ENCODE data around the gene HCRTR1. TPM values are rescaled to one million over a fixed set of nuclear protein-coding genes. Genes with fewer than 3 reads are reported as not detected.
A peak's percentile ranks its signal among the peaks of the same experiment; 100 is the strongest.

The HCRTR1 gene
- total RNA-seq, 2 donors from 2014 or later = not detected

- ATAC-seq (no peak), DNase-seq (no peak)
- H3K4me3 Mint-ChIP-seq = no peak overlapping the region
- no peaks in the 10 kb centered on the region for H3K36me3 Mint-ChIP-seq (ENCODE audit: low read depth)
- peaks cover 11% of the 10 kb centered on the region for H3K27me3 Mint-ChIP-seq
- no peak overlapping the region for H3K27ac Mint-ChIP-seq
- H3K9me3 ChIP-seq (ENCODE audit: control insufficient read depth, low read length, poor library complexity, severe bottlenecking) = no peaks in the 10 kb centered on the region
- no peaks in the 10 kb centered on the region for H3K4me1 Mint-ChIP-seq
Measured at GRCh38 chr1:31598980-31599379, 18.5 kb upstream of the HCRTR1 start.

- H3K9me3 ChIP-seq (ENCODE audit: control insufficient read depth, low read length, poor library complexity, severe bottlenecking) = no peaks in the 10 kb centered on the region
- DNase-seq = no peak
- H3K27ac Mint-ChIP-seq = no peak overlapping the region
- no peak for ATAC-seq
- no peaks in the 10 kb centered on the region for H3K36me3 Mint-ChIP-seq (ENCODE audit: low read depth)
- H3K4me3 Mint-ChIP-seq = no peak overlapping the region
- no peaks in the 10 kb centered on the region for H3K4me1 Mint-ChIP-seq
- peaks cover 9% of the 10 kb centered on the region for H3K27me3 Mint-ChIP-seq
Measured at GRCh38 chr1:31600641-31601040, 16.8 kb upstream of the HCRTR1 start.

GRCh38 chr1:31602081-31602480 is 15.4 kb upstream of the HCRTR1 start:
- H3K9me3 ChIP-seq (ENCODE audit: control insufficient read depth, low read length, poor library complexity, severe bottlenecking) = no peaks in the 10 kb centered on the region
- H3K36me3 Mint-ChIP-seq (ENCODE audit: low read depth) = no peaks in the 10 kb centered on the region
- no peak overlapping the region for H3K4me3 Mint-ChIP-seq
- DNase-seq (no peak), ATAC-seq (no peak)
- peaks cover 9% of the 10 kb centered on the region for H3K27me3 Mint-ChIP-seq
- H3K4me1 Mint-ChIP-seq = no peaks in the 10 kb centered on the region
- H3K27ac Mint-ChIP-seq = no peak overlapping the region

GRCh38 chr1:31605908-31606427 is 11.5 kb upstream of the HCRTR1 start:
- no peaks in the 10 kb centered on the region for H3K4me1 Mint-ChIP-seq
- ATAC-seq (peak; percentile 49), DNase-seq (no peak)
- no peak overlapping the region for H3K27ac Mint-ChIP-seq
- H3K4me3 Mint-ChIP-seq = no peak overlapping the region
- H3K36me3 Mint-ChIP-seq (ENCODE audit: low read depth) = peaks cover 3% of the 10 kb centered on the region
- peaks cover 28% of the 10 kb centered on the region for H3K27me3 Mint-ChIP-seq
- H3K9me3 ChIP-seq (ENCODE audit: control insufficient read depth, low read length, poor library complexity, severe bottlenecking) = no peaks in the 10 kb centered on the region

GRCh38 chr1:31607360-31607759 is 10.1 kb upstream of the HCRTR1 start:
- H3K27me3 Mint-ChIP-seq = peaks cover 28% of the 10 kb centered on the region
- no peaks in the 10 kb centered on the region for H3K9me3 ChIP-seq (ENCODE audit: control insufficient read depth, low read length, poor library complexity, severe bottlenecking)
- no peaks in the 10 kb centered on the region for H3K4me1 Mint-ChIP-seq
- H3K36me3 Mint-ChIP-seq (ENCODE audit: low read depth) = peaks cover 3% of the 10 kb centered on the region
- H3K27ac Mint-ChIP-seq = peak overlapping the region; percentile 32
- no peak for ATAC-seq
- DNase-seq = no peak
- no peak overlapping the region for H3K4me3 Mint-ChIP-seq

- no peak overlapping the region for H3K4me3 Mint-ChIP-seq
- no peak overlapping the region for H3K27ac Mint-ChIP-seq
- peaks cover 3% of the 10 kb centered on the region for H3K36me3 Mint-ChIP-seq (ENCODE audit: low read depth)
- H3K9me3 ChIP-seq (ENCODE audit: control insufficient read depth, low read length, poor library complexity, severe bottlenecking) = no peaks in the 10 kb centered on the region
- no peaks in the 10 kb centered on the region for H3K4me1 Mint-ChIP-seq
- DNase-seq (no peak), ATAC-seq (no peak)
- H3K27me3 Mint-ChIP-seq = peaks cover 28% of the 10 kb centered on the region
Measured at GRCh38 chr1:31609514-31610118, 7.9 kb upstream of the HCRTR1 start.

- peaks cover 9% of the 10 kb centered on the region for H3K36me3 Mint-ChIP-seq (ENCODE audit: low read depth)
- DNase-seq (no peak), ATAC-seq (no peak)
- peaks cover 33% of the 10 kb centered on the region for H3K27me3 Mint-ChIP-seq
- H3K27ac Mint-ChIP-seq = no peak overlapping the region
- H3K4me1 Mint-ChIP-seq = peaks cover 7% of the 10 kb centered on the region
- H3K9me3 ChIP-seq (ENCODE audit: control insufficient read depth, low read length, poor library complexity, severe bottlenecking) = no peaks in the 10 kb centered on the region
- no peak overlapping the region for H3K4me3 Mint-ChIP-seq
Measured at GRCh38 chr1:31614414-31615005, 3.0 kb upstream of the HCRTR1 start.

GRCh38 chr1:31615414-31615813 is 2.1 kb upstream of the HCRTR1 start:
- H3K9me3 ChIP-seq (ENCODE audit: control insufficient read depth, low read length, poor library complexity, severe bottlenecking) = no peaks in the 10 kb centered on the region
- Mint-ChIP-seq H3K27ac (no peak overlapping the region), H3K4me1 (peaks cover 7% of the 10 kb centered on the region), H3K27me3 (peaks cover 39% of the 10 kb centered on the region), H3K4me3 (no peak overlapping the region), H3K36me3 (ENCODE audit: low read depth) (peaks cover 9% of the 10 kb centered on the region)
- DNase-seq = no peak
- ATAC-seq = no peak

GRCh38 chr1:31615939-31616338 is 1.6 kb upstream of the HCRTR1 start:
- H3K9me3 ChIP-seq (ENCODE audit: control insufficient read depth, low read length, poor library complexity, severe bottlenecking) = no peaks in the 10 kb centered on the region
- peaks cover 7% of the 10 kb centered on the region for H3K4me1 Mint-ChIP-seq
- no peak for ATAC-seq
- no peak overlapping the region for H3K27ac Mint-ChIP-seq
- no peak overlapping the region for H3K4me3 Mint-ChIP-seq
- peaks cover 9% of the 10 kb centered on the region for H3K36me3 Mint-ChIP-seq (ENCODE audit: low read depth)
- DNase-seq = no peak
- H3K27me3 Mint-ChIP-seq = peaks cover 39% of the 10 kb centered on the region

GRCh38 chr1:31617916-31618746 is 642 bp downstream of the HCRTR1 start:
- H3K9me3 ChIP-seq (ENCODE audit: control insufficient read depth, low read length, poor library complexity, severe bottlenecking) = no peaks in the 10 kb centered on the region
- DNase-seq (peak in 2 of 3 donors; percentile 23 to 27), ATAC-seq (peak; percentile 67)
- H3K27me3 Mint-ChIP-seq = peaks cover 39% of the 10 kb centered on the region
- H3K27ac Mint-ChIP-seq = no peak overlapping the region
- peaks cover 9% of the 10 kb centered on the region for H3K36me3 Mint-ChIP-seq (ENCODE audit: low read depth)
- H3K4me1 Mint-ChIP-seq = peaks cover 7% of the 10 kb centered on the region
- H3K4me3 Mint-ChIP-seq = peak overlapping the region; percentile 49

GRCh38 chr1:31618916-31619846 is 1.7 kb downstream of the HCRTR1 start:
- Mint-ChIP-seq H3K27ac (peak overlapping the region; percentile 9), H3K27me3 (peaks cover 39% of the 10 kb centered on the region), H3K4me3 (peak overlapping the region; percentile 41), H3K36me3 (ENCODE audit: low read depth) (peaks cover 9% of the 10 kb centered on the region), H3K4me1 (peaks cover 11% of the 10 kb centered on the region)
- ATAC-seq = no peak
- DNase-seq = no peak
- no peaks in the 10 kb centered on the region for H3K9me3 ChIP-seq (ENCODE audit: control insufficient read depth, low read length, poor library complexity, severe bottlenecking)

- ATAC-seq = no peak
- H3K27me3 Mint-ChIP-seq = peaks cover 33% of the 10 kb centered on the region
- H3K4me1 Mint-ChIP-seq = peaks cover 15% of the 10 kb centered on the region
- no peaks in the 10 kb centered on the region for H3K9me3 ChIP-seq (ENCODE audit: control insufficient read depth, low read length, poor library complexity, severe bottlenecking)
- no peak overlapping the region for H3K27ac Mint-ChIP-seq
- no peak overlapping the region for H3K4me3 Mint-ChIP-seq
- peaks cover 6% of the 10 kb centered on the region for H3K36me3 Mint-ChIP-seq (ENCODE audit: low read depth)
- DNase-seq = no peak
Measured at GRCh38 chr1:31620631-31621497, 3.4 kb downstream of the HCRTR1 start.
